H1 (cell line): ENCODE data around the gene ITGA11. TPM values are rescaled to one million over a fixed set of nuclear protein-coding genes. Genes with fewer than 3 reads are reported as not detected.

Source experiments
- CBX5 ChIP-seq: fragments of 300-800, 300-1000 bp; sonication (generic); IDR thresholded peaks from 2 replicates; pipeline ENCODE4 v1.7.1; 2016; ENCODE audit warnings: antibody characterized with exemption, low read length, low read depth
- CHD2 ChIP-seq: IDR thresholded peaks from 2 replicates; pipeline ENCODE4 v1.6.1; 2012; ENCODE audit warnings: low read length, improper control_type of control experiment
- HDAC6 ChIP-seq: IDR thresholded peaks from one replicate; pipeline ENCODE4 v1.7.1; 2012; ENCODE audit warnings: low read depth, mild to moderate bottlenecking, inconsistent platforms, low read length, moderate library complexity
- JUND ChIP-seq: IDR thresholded peaks from 2 replicates; pipeline ENCODE4 v1.6.1; 2011; ENCODE audit warnings: mild to moderate bottlenecking, improper control_type of control experiment, low read length
- MAFK ChIP-seq: IDR thresholded peaks from 2 replicates; pipeline ENCODE4 v1.6.1; 2012; ENCODE audit warnings: low read depth, mild to moderate bottlenecking, improper control_type of control experiment, low read length
- SUZ12 ChIP-seq: fragments of 200-600 bp; sonication (generic); IDR thresholded peaks from 2 replicates; pipeline ENCODE4 v1.6.1; 2012; ENCODE audit warnings: mild to moderate bottlenecking, inconsistent platforms, low read length, moderate library complexity, mixed read lengths
- polyA plus RNA-seq, 7 experiments: library from polyadenylated mRNA; depleted of rRNA in 3 of 7; stranded (reverse) in 5 of 7; unstranded in 2 of 7; fragments of >200 nt in 5 of 7; fragments of 200-250 nt in 2 of 7; gene quantifications; 1 replicate in 5 of 7; 2 replicates in 1 of 7; 4 replicates in 1 of 7; pipeline versions ENCODE4 v1.2.1 to v1.2.3, GENCODE V29; 2011 to 2013; ENCODE audit warnings: missing spikeins in 2 of 7, mixed read lengths in 2 of 7
- total RNA-seq: library from RNA; stranded (reverse); fragmentation: NEBNext Ultra II Directional; extraction: Animal tissue kit (Norgen Biotek cat#: 25700); gene quantifications from 2 replicates; pipeline ENCODE4 v1.2.1, GENCODE V29; 2021
- TF ChIP-seq, protein P1 (sequence below): fragments of 300-600 bp; sonication (generic); IDR thresholded peaks from 2 replicates; pipeline ENCODE4 v1.7.1; 2012; ENCODE audit warnings: low read length, moderate library complexity, mild to moderate bottlenecking, inconsistent platforms; ENCODE audit not compliant: insufficient replicate concordance
- TF ChIP-seq, protein P2 (sequence below): IDR thresholded peaks from 2 replicates; pipeline ENCODE4 v1.6.1; 2012; ENCODE audit warnings: low read length, inconsistent platforms

The ITGA11 gene
- total and polyA plus RNA-seq, 2 of the 8 experiments (the other 6 are each of a cell fraction or from before 2014, with no cell fraction given), result 0.05 to 0.06 TPM

DNA sequence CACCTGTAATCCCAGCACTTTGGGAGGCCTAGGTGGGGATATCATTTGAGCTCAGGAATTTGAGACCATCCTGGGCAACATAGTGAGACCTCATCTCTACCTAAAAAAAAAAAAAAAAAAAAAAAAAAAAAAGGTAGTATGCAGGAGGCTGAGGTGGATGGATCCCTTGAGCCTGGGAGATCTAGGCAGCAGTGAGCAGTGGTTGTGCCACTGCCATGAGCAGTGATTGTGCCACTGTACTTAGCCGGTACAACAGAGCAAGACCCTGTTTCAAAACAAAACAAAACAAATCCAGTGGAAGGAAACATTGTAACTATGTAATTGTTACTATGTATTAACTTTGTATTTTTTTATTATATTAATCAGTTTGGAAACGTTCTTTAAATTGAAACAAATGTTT lies 148.6 kb downstream of the ITGA11 start (continued):
- TF ChIP-seq, protein P1, sequence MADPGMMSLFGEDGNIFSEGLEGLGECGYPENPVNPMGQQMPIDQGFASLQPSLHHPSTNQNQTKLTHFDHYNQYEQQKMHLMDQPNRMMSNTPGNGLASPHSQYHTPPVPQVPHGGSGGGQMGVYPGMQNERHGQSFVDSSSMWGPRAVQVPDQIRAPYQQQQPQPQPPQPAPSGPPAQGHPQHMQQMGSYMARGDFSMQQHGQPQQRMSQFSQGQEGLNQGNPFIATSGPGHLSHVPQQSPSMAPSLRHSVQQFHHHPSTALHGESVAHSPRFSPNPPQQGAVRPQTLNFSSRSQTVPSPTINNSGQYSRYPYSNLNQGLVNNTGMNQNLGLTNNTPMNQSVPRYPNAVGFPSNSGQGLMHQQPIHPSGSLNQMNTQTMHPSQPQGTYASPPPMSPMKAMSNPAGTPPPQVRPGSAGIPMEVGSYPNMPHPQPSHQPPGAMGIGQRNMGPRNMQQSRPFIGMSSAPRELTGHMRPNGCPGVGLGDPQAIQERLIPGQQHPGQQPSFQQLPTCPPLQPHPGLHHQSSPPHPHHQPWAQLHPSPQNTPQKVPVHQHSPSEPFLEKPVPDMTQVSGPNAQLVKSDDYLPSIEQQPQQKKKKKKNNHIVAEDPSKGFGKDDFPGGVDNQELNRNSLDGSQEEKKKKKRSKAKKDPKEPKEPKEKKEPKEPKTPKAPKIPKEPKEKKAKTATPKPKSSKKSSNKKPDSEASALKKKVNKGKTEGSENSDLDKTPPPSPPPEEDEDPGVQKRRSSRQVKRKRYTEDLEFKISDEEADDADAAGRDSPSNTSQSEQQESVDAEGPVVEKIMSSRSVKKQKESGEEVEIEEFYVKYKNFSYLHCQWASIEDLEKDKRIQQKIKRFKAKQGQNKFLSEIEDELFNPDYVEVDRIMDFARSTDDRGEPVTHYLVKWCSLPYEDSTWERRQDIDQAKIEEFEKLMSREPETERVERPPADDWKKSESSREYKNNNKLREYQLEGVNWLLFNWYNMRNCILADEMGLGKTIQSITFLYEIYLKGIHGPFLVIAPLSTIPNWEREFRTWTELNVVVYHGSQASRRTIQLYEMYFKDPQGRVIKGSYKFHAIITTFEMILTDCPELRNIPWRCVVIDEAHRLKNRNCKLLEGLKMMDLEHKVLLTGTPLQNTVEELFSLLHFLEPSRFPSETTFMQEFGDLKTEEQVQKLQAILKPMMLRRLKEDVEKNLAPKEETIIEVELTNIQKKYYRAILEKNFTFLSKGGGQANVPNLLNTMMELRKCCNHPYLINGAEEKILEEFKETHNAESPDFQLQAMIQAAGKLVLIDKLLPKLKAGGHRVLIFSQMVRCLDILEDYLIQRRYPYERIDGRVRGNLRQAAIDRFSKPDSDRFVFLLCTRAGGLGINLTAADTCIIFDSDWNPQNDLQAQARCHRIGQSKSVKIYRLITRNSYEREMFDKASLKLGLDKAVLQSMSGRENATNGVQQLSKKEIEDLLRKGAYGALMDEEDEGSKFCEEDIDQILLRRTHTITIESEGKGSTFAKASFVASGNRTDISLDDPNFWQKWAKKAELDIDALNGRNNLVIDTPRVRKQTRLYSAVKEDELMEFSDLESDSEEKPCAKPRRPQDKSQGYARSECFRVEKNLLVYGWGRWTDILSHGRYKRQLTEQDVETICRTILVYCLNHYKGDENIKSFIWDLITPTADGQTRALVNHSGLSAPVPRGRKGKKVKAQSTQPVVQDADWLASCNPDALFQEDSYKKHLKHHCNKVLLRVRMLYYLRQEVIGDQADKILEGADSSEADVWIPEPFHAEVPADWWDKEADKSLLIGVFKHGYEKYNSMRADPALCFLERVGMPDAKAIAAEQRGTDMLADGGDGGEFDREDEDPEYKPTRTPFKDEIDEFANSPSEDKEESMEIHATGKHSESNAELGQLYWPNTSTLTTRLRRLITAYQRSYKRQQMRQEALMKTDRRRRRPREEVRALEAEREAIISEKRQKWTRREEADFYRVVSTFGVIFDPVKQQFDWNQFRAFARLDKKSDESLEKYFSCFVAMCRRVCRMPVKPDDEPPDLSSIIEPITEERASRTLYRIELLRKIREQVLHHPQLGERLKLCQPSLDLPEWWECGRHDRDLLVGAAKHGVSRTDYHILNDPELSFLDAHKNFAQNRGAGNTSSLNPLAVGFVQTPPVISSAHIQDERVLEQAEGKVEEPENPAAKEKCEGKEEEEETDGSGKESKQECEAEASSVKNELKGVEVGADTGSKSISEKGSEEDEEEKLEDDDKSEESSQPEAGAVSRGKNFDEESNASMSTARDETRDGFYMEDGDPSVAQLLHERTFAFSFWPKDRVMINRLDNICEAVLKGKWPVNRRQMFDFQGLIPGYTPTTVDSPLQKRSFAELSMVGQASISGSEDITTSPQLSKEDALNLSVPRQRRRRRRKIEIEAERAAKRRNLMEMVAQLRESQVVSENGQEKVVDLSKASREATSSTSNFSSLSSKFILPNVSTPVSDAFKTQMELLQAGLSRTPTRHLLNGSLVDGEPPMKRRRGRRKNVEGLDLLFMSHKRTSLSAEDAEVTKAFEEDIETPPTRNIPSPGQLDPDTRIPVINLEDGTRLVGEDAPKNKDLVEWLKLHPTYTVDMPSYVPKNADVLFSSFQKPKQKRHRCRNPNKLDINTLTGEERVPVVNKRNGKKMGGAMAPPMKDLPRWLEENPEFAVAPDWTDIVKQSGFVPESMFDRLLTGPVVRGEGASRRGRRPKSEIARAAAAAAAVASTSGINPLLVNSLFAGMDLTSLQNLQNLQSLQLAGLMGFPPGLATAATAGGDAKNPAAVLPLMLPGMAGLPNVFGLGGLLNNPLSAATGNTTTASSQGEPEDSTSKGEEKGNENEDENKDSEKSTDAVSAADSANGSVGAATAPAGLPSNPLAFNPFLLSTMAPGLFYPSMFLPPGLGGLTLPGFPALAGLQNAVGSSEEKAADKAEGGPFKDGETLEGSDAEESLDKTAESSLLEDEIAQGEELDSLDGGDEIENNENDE, result no peak
- TF ChIP-seq SUZ12 (no peak), MAFK (no peak), CHD2 (no peak), CBX5 (no peak), HDAC6 (no peak), JUND (no peak)
- TF ChIP-seq, protein P2, sequence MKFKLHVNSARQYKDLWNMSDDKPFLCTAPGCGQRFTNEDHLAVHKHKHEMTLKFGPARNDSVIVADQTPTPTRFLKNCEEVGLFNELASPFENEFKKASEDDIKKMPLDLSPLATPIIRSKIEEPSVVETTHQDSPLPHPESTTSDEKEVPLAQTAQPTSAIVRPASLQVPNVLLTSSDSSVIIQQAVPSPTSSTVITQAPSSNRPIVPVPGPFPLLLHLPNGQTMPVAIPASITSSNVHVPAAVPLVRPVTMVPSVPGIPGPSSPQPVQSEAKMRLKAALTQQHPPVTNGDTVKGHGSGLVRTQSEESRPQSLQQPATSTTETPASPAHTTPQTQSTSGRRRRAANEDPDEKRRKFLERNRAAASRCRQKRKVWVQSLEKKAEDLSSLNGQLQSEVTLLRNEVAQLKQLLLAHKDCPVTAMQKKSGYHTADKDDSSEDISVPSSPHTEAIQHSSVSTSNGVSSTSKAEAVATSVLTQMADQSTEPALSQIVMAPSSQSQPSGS, result no peak
